SK-N-SH (cell line): ENCODE data around the gene LMO2. TPM values are rescaled to one million over a fixed set of nuclear protein-coding genes. Genes with fewer than 3 reads are reported as not detected.

Source experiments
- CTCF ChIA-PET: fragments of 300-600, 350-600 bp; formaldehyde crosslinking; extraction: SDS; loops from one replicate; lab custom pipeline; 2021; lab: Yijun Ruan, JAX
- POLR2A ChIA-PET: fragments of 350-600 bp; sonication (Branson Sonifier 250); formaldehyde crosslinking; extraction: SDS; loops from one replicate; lab custom pipeline; 2020; ENCODE audit warnings: antibody characterized with exemption, inconsistent platforms; lab: Yijun Ruan, JAX
- DNase-seq: peaks from one replicate; pipeline ENCODE4 v3.0.0; 2012
- H2AFZ ChIP-seq: fragments of 200-600 bp; sonication (generic); 2 replicates; pipeline ENCODE4 v1.8.1; 2016; ENCODE audit warnings: antibody characterized with exemption, mild to moderate bottlenecking, low read depth
- H3F3A ChIP-seq: fragments of 200-600 bp; sonication (generic); replicated peaks from 2 replicates; pipeline ENCODE3; 2016; ENCODE audit warnings: antibody characterized with exemption, mild to moderate bottlenecking; ENCODE audit not compliant: insufficient read depth
- H3K27ac ChIP-seq, 2 experiments: fragments of 200-500 bp in 1 of 2; fragments of 200-600 bp in 1 of 2; sonication (Bioruptor generic) in 1 of 2; sonication (generic), shearing (Covaris generic) in 1 of 2; 2 replicates each; pipeline versions ENCODE4 v1.5.1 to v1.6.1; 2014 to 2016; ENCODE audit warnings: low read depth in 2 of 2, inconsistent platforms in 1 of 2, low read length in 1 of 2, mild to moderate bottlenecking in 1 of 2, mixed read lengths in 1 of 2
- H3K27me3 ChIP-seq: fragments of 200-600 bp; sonication (generic), shearing (Covaris generic); 2 replicates; pipeline ENCODE4 v1.6.1; 2016; ENCODE audit warnings: mixed run types; ENCODE audit not compliant: insufficient read depth
- H3K36me3 ChIP-seq, 2 experiments: fragments of 200-500 bp in 1 of 2; fragments of 200-600 bp in 1 of 2; sonication (Bioruptor generic) in 1 of 2; sonication (generic) in 1 of 2; replicated peaks in 1 of 2; 2 replicates each; pipeline versions ENCODE3 to v1.5.1; 2014 to 2016; ENCODE audit warnings: low read length in 1 of 2, mild to moderate bottlenecking in 1 of 2; ENCODE audit not compliant: insufficient read depth in 2 of 2, control insufficient read depth in 1 of 2
- H3K4me1 ChIP-seq, 2 experiments: fragments of 200-500 bp in 1 of 2; fragments of 200-600 bp in 1 of 2; sonication (Bioruptor generic) in 1 of 2; sonication (generic), shearing (Covaris generic) in 1 of 2; 2 replicates each; pipeline versions ENCODE4 v1.5.1 to v1.6.1; 2014 to 2016; ENCODE audit warnings: low read depth in 1 of 2, low read length in 1 of 2, mixed run types in 1 of 2; ENCODE audit not compliant: insufficient read depth in 2 of 2, control insufficient read depth in 1 of 2
- H3K4me2 ChIP-seq: fragments of 200-600 bp; sonication (generic), shearing (Covaris generic); 2 replicates; pipeline ENCODE4 v1.6.1; 2017; ENCODE audit warnings: mixed run types
- H3K4me3 ChIP-seq, 2 experiments: fragments of 200-500 bp in 1 of 2; fragments of 200-600 bp in 1 of 2; sonication (Bioruptor generic) in 1 of 2; sonication (generic), shearing (Covaris generic) in 1 of 2; 2 replicates each; pipeline versions ENCODE4 v1.5.1 to v1.8.1; 2014 to 2016; ENCODE audit warnings: low read depth in 2 of 2, inconsistent platforms in 1 of 2, low read length in 1 of 2, mild to moderate bottlenecking in 1 of 2, mixed read lengths in 1 of 2, moderate library complexity in 1 of 2
- H3K79me2 ChIP-seq: fragments of 200-600 bp; sonication (generic); 2 replicates; pipeline ENCODE4 v1.8.1; 2017; ENCODE audit warnings: mild to moderate bottlenecking; ENCODE audit not compliant: insufficient read depth
- H3K9ac ChIP-seq: fragments of 200-600 bp; sonication (generic); 2 replicates; pipeline ENCODE4 v1.6.1; 2017; ENCODE audit warnings: mixed run types
- H3K9me2 ChIP-seq: fragments of 200-600 bp; sonication (generic); 2 replicates; pipeline ENCODE4 v1.6.1; 2017; ENCODE audit warnings: mixed run types
- H3K9me3 ChIP-seq: fragments of 200-600 bp; sonication (generic); 2 replicates; pipeline ENCODE4 v1.6.1; 2017; ENCODE audit warnings: mixed run types, mild to moderate bottlenecking, moderate library complexity
- H4K20me1 ChIP-seq: fragments of 200-600 bp; sonication (generic); 2 replicates; pipeline ENCODE4 v1.6.1; 2017; ENCODE audit warnings: mild to moderate bottlenecking, mixed run types; ENCODE audit not compliant: insufficient read depth
- CTCF ChIP-seq: fragments of 200-600 bp; sonication (generic); IDR thresholded peaks from 2 replicates; pipeline ENCODE4 v1.6.1; 2017; ENCODE audit warnings: antibody characterized with exemption, mild to moderate bottlenecking, moderate library complexity
- FOSL2 ChIP-seq: IDR thresholded peaks from 2 replicates; pipeline ENCODE4 v1.4.0; 2012; ENCODE audit warnings: low read depth, mild to moderate bottlenecking, moderate library complexity, borderline replicate concordance
- GABPA ChIP-seq: IDR thresholded peaks from 2 replicates; pipeline ENCODE4 v1.4.0; 2012; ENCODE audit warnings: low read depth, mild to moderate bottlenecking
- MEF2A ChIP-seq: IDR thresholded peaks from 2 replicates; pipeline ENCODE4 v1.4.0; 2012; ENCODE audit warnings: low read depth, borderline replicate concordance
- MXI1 ChIP-seq: IDR thresholded peaks from 2 replicates; pipeline ENCODE4 v1.6.1; 2012; ENCODE audit warnings: mild to moderate bottlenecking, low read depth, low read length, improper control_type of control experiment
- NFIC ChIP-seq: IDR thresholded peaks from 2 replicates; pipeline ENCODE4 v1.4.0; 2012; ENCODE audit warnings: borderline replicate concordance
- RAD21 ChIP-seq: IDR thresholded peaks from 2 replicates; pipeline ENCODE4 v1.6.1; 2012; ENCODE audit warnings: mild to moderate bottlenecking, low read length
- RCOR1 ChIP-seq: fragments of 150-350 bp; IDR thresholded peaks from 2 replicates; pipeline ENCODE4 v1.6.1; 2017; ENCODE audit warnings: antibody characterized with exemption, low read length
- RXRA ChIP-seq: IDR thresholded peaks from 2 replicates; pipeline ENCODE4 v1.4.0; 2012; ENCODE audit warnings: low read depth, mild to moderate bottlenecking, borderline replicate concordance
- SIN3A ChIP-seq: IDR thresholded peaks from 2 replicates; pipeline ENCODE4 v1.6.1; 2012; ENCODE audit warnings: low read depth, mild to moderate bottlenecking, low read length, moderate library complexity, borderline replicate concordance
- SMC3 ChIP-seq: IDR thresholded peaks from 2 replicates; pipeline ENCODE4 v1.6.1; 2012; ENCODE audit warnings: low read depth, low read length, improper control_type of control experiment
- TAF1 ChIP-seq: IDR thresholded peaks from 2 replicates; pipeline ENCODE4 v1.6.1; 2012; ENCODE audit warnings: low read depth, mild to moderate bottlenecking, low read length, moderate library complexity, borderline replicate concordance
- USF2 ChIP-seq: fragments of 150-350 bp; IDR thresholded peaks from 2 replicates; pipeline ENCODE4 v1.6.1; 2017; ENCODE audit warnings: antibody characterized with exemption, low read length, low read depth, borderline replicate concordance
- YY1 ChIP-seq: IDR thresholded peaks from 2 replicates; pipeline ENCODE4 v1.4.0; 2012; ENCODE audit warnings: low read depth, mild to moderate bottlenecking
- ZBTB33 ChIP-seq: IDR thresholded peaks from 2 replicates; pipeline ENCODE4 v1.4.0; 2012; ENCODE audit warnings: low read depth, borderline replicate concordance
- WGBS: methylation state at CpG from one replicate; pipeline ENCODE4 v1.1.6; 2017; ENCODE audit warnings: low lambda C conversion rate; 5-methylcytosine and 5-hydroxymethylcytosine counted together
- polyA plus RNA-seq, 3 experiments: library from polyadenylated mRNA; depleted of rRNA; stranded (reverse); fragments of >200 nt; gene quantifications; 2 replicates each; pipeline ENCODE4 v1.2.3, GENCODE V29; 2012
- TF ChIP-seq, protein P1 (sequence below): IDR thresholded peaks from 2 replicates; pipeline ENCODE4 v1.6.1; 2012; ENCODE audit warnings: mild to moderate bottlenecking, low read depth, low read length, moderate library complexity
- TF ChIP-seq, protein P2 (sequence below): IDR thresholded peaks from 2 replicates; pipeline ENCODE4; 2012

LMO2 gene
- polyA plus RNA-seq, 1 of the 3 experiments (the other 2 are of a cell fraction), result 0.05 TPM

- Histone ChIP-seq H3K9me3 (no peaks in the 10 kb centered on the region), H3K9ac (no peak overlapping the region), H3K27ac (no peak overlapping the region), H3K4me3 (no peak overlapping the region), H2AFZ (no peak overlapping the region), H3K36me3 (no peaks in the 10 kb centered on the region), H3K9me2 (no peaks in the 10 kb centered on the region), H3F3A (no peaks in the 10 kb centered on the region), H4K20me1 (no peaks in the 10 kb centered on the region), H3K27me3 (peaks cover 10% of the 10 kb centered on the region; the same call in 1 of the 2 replicates), H3K4me1 (peaks cover 0 to under 1% of the 10 kb centered on the region in 2 experiments; a peak in 1 of 4 replicates), H3K79me2 (no peaks in the 10 kb centered on the region), H3K4me2 (no peak overlapping the region)
- ChIA-PET CTCF (interaction anchor here (0.7 kb wide), 1 partner anchor 47 kb away, joined by 3 read pairs; no protein-coding TSS in a partner anchor), POLR2A (no interaction called here)
- 45% methylated on average over 5 of the region's 5 CpGs for WGBS
- TF ChIP-seq GABPA, result no peak
- TF ChIP-seq CTCF, result no peak
- no peak for TF ChIP-seq RAD21
- no peak for TF ChIP-seq MXI1
- TF ChIP-seq, protein P1, sequence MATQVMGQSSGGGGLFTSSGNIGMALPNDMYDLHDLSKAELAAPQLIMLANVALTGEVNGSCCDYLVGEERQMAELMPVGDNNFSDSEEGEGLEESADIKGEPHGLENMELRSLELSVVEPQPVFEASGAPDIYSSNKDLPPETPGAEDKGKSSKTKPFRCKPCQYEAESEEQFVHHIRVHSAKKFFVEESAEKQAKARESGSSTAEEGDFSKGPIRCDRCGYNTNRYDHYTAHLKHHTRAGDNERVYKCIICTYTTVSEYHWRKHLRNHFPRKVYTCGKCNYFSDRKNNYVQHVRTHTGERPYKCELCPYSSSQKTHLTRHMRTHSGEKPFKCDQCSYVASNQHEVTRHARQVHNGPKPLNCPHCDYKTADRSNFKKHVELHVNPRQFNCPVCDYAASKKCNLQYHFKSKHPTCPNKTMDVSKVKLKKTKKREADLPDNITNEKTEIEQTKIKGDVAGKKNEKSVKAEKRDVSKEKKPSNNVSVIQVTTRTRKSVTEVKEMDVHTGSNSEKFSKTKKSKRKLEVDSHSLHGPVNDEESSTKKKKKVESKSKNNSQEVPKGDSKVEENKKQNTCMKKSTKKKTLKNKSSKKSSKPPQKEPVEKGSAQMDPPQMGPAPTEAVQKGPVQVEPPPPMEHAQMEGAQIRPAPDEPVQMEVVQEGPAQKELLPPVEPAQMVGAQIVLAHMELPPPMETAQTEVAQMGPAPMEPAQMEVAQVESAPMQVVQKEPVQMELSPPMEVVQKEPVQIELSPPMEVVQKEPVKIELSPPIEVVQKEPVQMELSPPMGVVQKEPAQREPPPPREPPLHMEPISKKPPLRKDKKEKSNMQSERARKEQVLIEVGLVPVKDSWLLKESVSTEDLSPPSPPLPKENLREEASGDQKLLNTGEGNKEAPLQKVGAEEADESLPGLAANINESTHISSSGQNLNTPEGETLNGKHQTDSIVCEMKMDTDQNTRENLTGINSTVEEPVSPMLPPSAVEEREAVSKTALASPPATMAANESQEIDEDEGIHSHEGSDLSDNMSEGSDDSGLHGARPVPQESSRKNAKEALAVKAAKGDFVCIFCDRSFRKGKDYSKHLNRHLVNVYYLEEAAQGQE, result no peak
- TF ChIP-seq RCOR1, result no peak
- TF ChIP-seq FOSL2, result no peak
- no peak for DNase-seq
These were observed 32.5 kb upstream of the LMO2 start for GRCh38 chr11:33924341-33924740.

- ChIA-PET POLR2A (no interaction called here), CTCF (interaction anchor here (0.7 to 1.6 kb wide), 2 partner anchors 47 to 66 kb away, joined by 3 to 6 read pairs; no protein-coding TSS in a partner anchor)
- Histone ChIP-seq H2AFZ (no peak overlapping the region), H3K9ac (no peak overlapping the region), H3K27me3 (peaks cover 10% of the 10 kb centered on the region; the same call in 1 of the 2 replicates), H3F3A (no peaks in the 10 kb centered on the region), H3K79me2 (no peaks in the 10 kb centered on the region), H3K36me3 (no peaks in the 10 kb centered on the region), H3K4me2 (no peak overlapping the region), H3K4me1 (no peaks in the 10 kb centered on the region; a peak in 1 of 4 replicates), H3K9me2 (no peaks in the 10 kb centered on the region), H4K20me1 (no peaks in the 10 kb centered on the region), H3K27ac (no peak overlapping the region), H3K9me3 (no peaks in the 10 kb centered on the region), H3K4me3 (no peak overlapping the region)
- WGBS, result 47% methylated on average over 2 of the region's 2 CpGs
- no peak for DNase-seq
- TF ChIP-seq ZBTB33 (no peak), MEF2A (no peak), RAD21 (no peak), USF2 (no peak), SIN3A (no peak), NFIC (no peak), RXRA (no peak), TAF1 (no peak), SMC3 (no peak), YY1 (no peak), MXI1 (no peak)
- TF ChIP-seq, protein P2, sequence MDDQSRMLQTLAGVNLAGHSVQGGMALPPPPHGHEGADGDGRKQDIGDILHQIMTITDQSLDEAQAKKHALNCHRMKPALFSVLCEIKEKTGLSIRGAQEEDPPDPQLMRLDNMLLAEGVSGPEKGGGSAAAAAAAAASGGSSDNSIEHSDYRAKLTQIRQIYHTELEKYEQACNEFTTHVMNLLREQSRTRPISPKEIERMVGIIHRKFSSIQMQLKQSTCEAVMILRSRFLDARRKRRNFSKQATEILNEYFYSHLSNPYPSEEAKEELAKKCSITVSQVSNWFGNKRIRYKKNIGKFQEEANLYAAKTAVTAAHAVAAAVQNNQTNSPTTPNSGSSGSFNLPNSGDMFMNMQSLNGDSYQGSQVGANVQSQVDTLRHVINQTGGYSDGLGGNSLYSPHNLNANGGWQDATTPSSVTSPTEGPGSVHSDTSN, result no peak
These were observed 31.8 kb upstream of the LMO2 start for GRCh38 chr11:33923626-33924025.
